ENCODE measurements around the gene POLR1G. TPM values are rescaled to one million over a fixed set of nuclear protein-coding genes. Genes with fewer than 3 reads are reported as not detected.

The POLR1G gene, protein sequence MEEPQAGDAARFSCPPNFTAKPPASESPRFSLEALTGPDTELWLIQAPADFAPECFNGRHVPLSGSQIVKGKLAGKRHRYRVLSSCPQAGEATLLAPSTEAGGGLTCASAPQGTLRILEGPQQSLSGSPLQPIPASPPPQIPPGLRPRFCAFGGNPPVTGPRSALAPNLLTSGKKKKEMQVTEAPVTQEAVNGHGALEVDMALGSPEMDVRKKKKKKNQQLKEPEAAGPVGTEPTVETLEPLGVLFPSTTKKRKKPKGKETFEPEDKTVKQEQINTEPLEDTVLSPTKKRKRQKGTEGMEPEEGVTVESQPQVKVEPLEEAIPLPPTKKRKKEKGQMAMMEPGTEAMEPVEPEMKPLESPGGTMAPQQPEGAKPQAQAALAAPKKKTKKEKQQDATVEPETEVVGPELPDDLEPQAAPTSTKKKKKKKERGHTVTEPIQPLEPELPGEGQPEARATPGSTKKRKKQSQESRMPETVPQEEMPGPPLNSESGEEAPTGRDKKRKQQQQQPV
- total RNA-seq: 1 to 10 TPM in 1 of 3 donors, under 1 TPM in 2; 0.28 to 1.4 (median 0.45) TPM
- total RNA-seq (2013): 3.5 TPM

DNA sequence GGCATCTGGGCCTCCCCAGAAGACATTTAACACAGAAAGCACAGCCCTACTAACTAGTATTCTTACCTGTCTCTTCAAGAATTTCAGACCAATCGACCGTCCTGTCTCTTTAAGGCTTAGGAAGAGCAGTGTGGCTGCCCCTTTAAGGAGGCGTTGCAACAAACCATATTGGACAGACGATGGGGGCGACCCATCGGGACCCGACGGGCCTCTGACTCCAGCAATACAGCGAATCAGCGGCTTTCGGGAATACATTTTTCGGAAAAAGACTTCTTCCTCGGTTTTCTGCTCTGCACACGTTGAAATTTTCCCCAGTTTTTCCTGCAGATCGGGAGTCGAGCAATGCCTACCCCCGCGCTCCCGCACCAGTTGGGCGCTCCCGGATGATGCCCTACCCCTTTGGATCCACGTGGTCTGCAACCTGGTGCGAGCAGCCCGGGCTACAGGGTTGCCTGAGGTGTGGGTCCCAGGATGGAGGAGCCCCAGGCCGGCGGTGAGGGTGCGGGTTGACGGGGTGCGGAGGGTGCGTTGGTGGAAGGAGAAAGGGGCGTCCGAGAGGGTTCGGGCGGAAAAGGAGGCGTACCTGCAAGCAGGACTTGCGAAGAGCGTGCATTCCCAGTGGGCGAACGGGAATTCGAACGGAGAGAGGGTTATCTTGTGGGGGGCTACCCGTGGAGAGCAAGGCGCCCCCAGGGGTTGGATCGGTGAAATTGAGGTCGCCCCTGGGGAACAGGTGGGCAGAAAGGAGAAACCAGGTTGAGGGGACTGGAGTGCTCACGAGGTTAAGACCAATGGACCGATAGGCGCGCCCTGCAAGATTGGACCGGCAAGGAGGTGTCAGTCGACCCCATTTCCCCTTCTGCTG, at the start of gene POLR1G:
POLR1G (plus strand) TSS at position 419 of the 865 bp plus-strand sequence; CDS start at position 472, 53 bp downstream.
- Mint-ChIP-seq H3K36me3 (no peaks in the 10 kb centered on the region), H3K4me1 (peaks cover 33 to 37% of the 10 kb centered on the region in 2 donors), H3K27ac (peak within 1 kb of the TSS; percentile 86 to 92), H3K9me3 (no peaks in the 10 kb centered on the region), H3K4me3 (peak within 1 kb of the TSS; percentile 97), H3K27me3 (ENCODE audit: low read depth in 2 of 2) (peaks cover 10 to 14% of the 10 kb centered on the region in 2 donors)
- peaks cover 35% of the 10 kb centered on the region for H3K4me1 ChIP-seq (ENCODE audit: control insufficient read depth, insufficient read depth, low read length)
- intact Hi-C loops (cut with micrococcal nuclease): loop anchor here (2.0 to 10.0 kb wide), 2 partner anchors 36 to 238 kb away; partner anchors contain the start of gene ERCC2
- H3K27ac ChIP-seq (ENCODE audit: low read length): peak within 1 kb of the TSS; percentile 84
- no peaks in the 10 kb centered on the region for H3K9me3 ChIP-seq (ENCODE audit: control insufficient read depth, insufficient read depth, low read length)
- peak within 1 kb of the TSS; percentile 67 for H3K4me3 ChIP-seq (ENCODE audit: low read length)
- DNase-seq (peak; percentile 74 to 87), ATAC-seq (peak; percentile 73 to 87 (median 73))
- no peaks in the 10 kb centered on the region for H3K36me3 ChIP-seq (ENCODE audit: control insufficient read depth, insufficient read depth, low read length)
- under 1% methylated on average over 51 of the region's 51 CpGs for WGBS (ENCODE audit: insufficient coverage)
- H3K27me3 ChIP-seq (ENCODE audit: control insufficient read depth, insufficient read depth, low read length): peaks cover 25% of the 10 kb centered on the region
- TF ChIP-seq, protein P1, sequence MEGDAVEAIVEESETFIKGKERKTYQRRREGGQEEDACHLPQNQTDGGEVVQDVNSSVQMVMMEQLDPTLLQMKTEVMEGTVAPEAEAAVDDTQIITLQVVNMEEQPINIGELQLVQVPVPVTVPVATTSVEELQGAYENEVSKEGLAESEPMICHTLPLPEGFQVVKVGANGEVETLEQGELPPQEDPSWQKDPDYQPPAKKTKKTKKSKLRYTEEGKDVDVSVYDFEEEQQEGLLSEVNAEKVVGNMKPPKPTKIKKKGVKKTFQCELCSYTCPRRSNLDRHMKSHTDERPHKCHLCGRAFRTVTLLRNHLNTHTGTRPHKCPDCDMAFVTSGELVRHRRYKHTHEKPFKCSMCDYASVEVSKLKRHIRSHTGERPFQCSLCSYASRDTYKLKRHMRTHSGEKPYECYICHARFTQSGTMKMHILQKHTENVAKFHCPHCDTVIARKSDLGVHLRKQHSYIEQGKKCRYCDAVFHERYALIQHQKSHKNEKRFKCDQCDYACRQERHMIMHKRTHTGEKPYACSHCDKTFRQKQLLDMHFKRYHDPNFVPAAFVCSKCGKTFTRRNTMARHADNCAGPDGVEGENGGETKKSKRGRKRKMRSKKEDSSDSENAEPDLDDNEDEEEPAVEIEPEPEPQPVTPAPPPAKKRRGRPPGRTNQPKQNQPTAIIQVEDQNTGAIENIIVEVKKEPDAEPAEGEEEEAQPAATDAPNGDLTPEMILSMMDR (IDR thresholded peaks at IDR 0.05): no peak

DNA sequence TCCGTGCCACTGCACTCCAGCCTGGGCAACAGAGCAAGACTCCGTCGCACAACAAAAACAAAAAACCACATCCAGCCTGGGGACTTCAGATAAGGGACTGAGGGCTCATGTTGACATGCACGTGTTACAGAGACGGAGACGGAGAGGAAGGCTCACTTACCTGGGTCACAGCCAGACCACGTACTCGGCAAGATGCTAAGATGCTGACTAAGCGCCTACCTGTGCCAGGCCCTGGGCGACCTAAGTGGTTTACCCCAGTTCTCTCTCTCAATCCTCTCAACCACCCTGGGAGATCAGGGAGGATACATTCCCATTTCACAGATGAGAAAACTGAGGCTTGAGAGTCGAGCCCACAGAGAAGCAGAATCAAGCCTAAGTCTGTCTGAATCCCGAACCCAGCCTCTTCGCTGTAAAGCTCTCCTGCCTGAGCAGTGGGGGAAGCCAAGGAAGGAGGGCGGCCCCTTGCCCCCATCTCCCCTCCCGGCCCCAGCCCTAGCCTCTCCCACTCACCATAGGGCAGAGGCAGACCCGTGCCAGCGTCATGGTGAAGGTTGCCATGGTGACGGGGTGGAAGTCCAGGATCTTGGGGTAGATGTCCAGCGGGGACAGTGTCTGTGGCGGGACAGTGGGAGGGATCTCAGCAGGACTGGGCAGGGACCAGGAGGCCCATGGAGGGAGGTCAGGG, 49.5 kb upstream of the POLR1G start:
- H3K27me3 Mint-ChIP-seq (ENCODE audit: low read depth in 2 of 2): no peaks in the 10 kb centered on the region
- H3K27ac Mint-ChIP-seq: no peak overlapping the region
- H3K4me3 Mint-ChIP-seq: no peak overlapping the region
- Histone ChIP-seq H3K36me3 (ENCODE audit: control insufficient read depth, insufficient read depth, low read length) (peaks cover 8% of the 10 kb centered on the region), H3K27me3 (ENCODE audit: control insufficient read depth, insufficient read depth, low read length) (no peaks in the 10 kb centered on the region), H3K27ac (ENCODE audit: low read length) (no peak overlapping the region), H3K4me3 (ENCODE audit: low read length) (no peak overlapping the region), H3K9me3 (ENCODE audit: control insufficient read depth, insufficient read depth, low read length) (no peaks in the 10 kb centered on the region), H3K4me1 (ENCODE audit: control insufficient read depth, insufficient read depth, low read length) (no peaks in the 10 kb centered on the region)
- intact Hi-C loops (cut with micrococcal nuclease): no loop called here
- H3K4me1 Mint-ChIP-seq: peaks cover 0 to 5% of the 10 kb centered on the region in 2 donors
- H3K36me3 Mint-ChIP-seq: no peaks in the 10 kb centered on the region
- no peaks in the 10 kb centered on the region for H3K9me3 Mint-ChIP-seq
- ATAC-seq: no peak
- TF ChIP-seq, protein P1 (IDR thresholded peaks at IDR 0.05): no peak
- 88% methylated on average over 18 of the region's 20 CpGs for WGBS (ENCODE audit: insufficient coverage)
- DNase-seq: no peak

DNA sequence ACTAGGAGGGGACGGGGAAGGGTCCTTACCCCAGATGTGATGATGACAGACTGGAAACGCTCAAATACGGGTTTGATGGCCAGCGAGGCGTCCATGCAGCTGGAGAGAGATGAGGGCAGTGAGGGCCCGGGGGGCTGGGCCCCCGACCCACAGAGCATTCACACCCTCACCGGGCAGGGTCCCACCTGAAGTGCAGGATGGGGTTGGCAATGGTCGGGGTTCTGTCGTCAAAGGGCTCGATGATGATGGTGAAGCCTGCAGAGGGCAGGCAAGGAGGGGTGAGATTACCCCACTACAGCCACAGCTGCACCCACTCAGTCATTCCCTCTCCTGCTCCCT, 49.0 kb upstream of the POLR1G start:
- Mint-ChIP-seq H3K27ac (no peak overlapping the region), H3K4me1 (peaks cover 0 to 5% of the 10 kb centered on the region in 2 donors), H3K36me3 (no peaks in the 10 kb centered on the region), H3K9me3 (no peaks in the 10 kb centered on the region), H3K27me3 (ENCODE audit: low read depth in 2 of 2) (no peaks in the 10 kb centered on the region), H3K4me3 (no peak overlapping the region)
- H3K9me3 ChIP-seq (ENCODE audit: control insufficient read depth, insufficient read depth, low read length): no peaks in the 10 kb centered on the region
- 98% methylated on average over 11 of the region's 11 CpGs for WGBS (ENCODE audit: insufficient coverage)
- H3K4me1 ChIP-seq (ENCODE audit: control insufficient read depth, insufficient read depth, low read length): no peaks in the 10 kb centered on the region
- H3K36me3 ChIP-seq (ENCODE audit: control insufficient read depth, insufficient read depth, low read length): peaks cover 5% of the 10 kb centered on the region
- no peak overlapping the region for H3K4me3 ChIP-seq (ENCODE audit: low read length)
- no peak for DNase-seq
- no peak overlapping the region for H3K27ac ChIP-seq (ENCODE audit: low read length)
- intact Hi-C loops (cut with micrococcal nuclease): no loop called here
- TF ChIP-seq, protein P1 (IDR thresholded peaks at IDR 0.05): no peak
- no peak for ATAC-seq
- H3K27me3 ChIP-seq (ENCODE audit: control insufficient read depth, insufficient read depth, low read length): no peaks in the 10 kb centered on the region
